Measurements from ENCODE around the gene TMTC1.

- TF ChIP-seq POLR2AphosphoS5 (IDR thresholded peaks at IDR 0.05; ENCODE audit: low read depth, low read length), result no peak
- TF ChIP-seq TAF1 (IDR thresholded peaks at IDR 0.05; ENCODE audit: borderline replicate concordance, insufficient read depth, low read length), result no peak
- TF ChIP-seq, protein P1, sequence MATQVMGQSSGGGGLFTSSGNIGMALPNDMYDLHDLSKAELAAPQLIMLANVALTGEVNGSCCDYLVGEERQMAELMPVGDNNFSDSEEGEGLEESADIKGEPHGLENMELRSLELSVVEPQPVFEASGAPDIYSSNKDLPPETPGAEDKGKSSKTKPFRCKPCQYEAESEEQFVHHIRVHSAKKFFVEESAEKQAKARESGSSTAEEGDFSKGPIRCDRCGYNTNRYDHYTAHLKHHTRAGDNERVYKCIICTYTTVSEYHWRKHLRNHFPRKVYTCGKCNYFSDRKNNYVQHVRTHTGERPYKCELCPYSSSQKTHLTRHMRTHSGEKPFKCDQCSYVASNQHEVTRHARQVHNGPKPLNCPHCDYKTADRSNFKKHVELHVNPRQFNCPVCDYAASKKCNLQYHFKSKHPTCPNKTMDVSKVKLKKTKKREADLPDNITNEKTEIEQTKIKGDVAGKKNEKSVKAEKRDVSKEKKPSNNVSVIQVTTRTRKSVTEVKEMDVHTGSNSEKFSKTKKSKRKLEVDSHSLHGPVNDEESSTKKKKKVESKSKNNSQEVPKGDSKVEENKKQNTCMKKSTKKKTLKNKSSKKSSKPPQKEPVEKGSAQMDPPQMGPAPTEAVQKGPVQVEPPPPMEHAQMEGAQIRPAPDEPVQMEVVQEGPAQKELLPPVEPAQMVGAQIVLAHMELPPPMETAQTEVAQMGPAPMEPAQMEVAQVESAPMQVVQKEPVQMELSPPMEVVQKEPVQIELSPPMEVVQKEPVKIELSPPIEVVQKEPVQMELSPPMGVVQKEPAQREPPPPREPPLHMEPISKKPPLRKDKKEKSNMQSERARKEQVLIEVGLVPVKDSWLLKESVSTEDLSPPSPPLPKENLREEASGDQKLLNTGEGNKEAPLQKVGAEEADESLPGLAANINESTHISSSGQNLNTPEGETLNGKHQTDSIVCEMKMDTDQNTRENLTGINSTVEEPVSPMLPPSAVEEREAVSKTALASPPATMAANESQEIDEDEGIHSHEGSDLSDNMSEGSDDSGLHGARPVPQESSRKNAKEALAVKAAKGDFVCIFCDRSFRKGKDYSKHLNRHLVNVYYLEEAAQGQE (IDR thresholded peaks at IDR 0.05; ENCODE audit: insufficient read depth in 1 of 2, low read depth in 2 of 2, low read length in 2 of 2), result no peak
- no peak for TF ChIP-seq SIN3A (IDR thresholded peaks at IDR 0.05; ENCODE audit: borderline replicate concordance, insufficient read depth, low read length)
Measured at GRCh38 chr12:29734305-29734704, 49.4 kb downstream of the TMTC1 start.
